ENCODE measurements around the gene COPRS.
"Not testable (repeated sequence)": the region's sequence is repeated elsewhere in the genome, so short reads cannot be mapped to it uniquely, and the experiment has no call there.

The COPRS gene

GRCh38 chr17:31809876-31810275 is 49.2 kb downstream of the COPRS start:
- peaks cover 10% of the 10 kb centered on the region for H3K4me1 Mint-ChIP-seq (ENCODE audit: low read depth)
- H3K36me3 Mint-ChIP-seq (ENCODE audit: low read depth); H3K9me3 Mint-ChIP-seq; H3K4me3 Mint-ChIP-seq; H3K27me3 Mint-ChIP-seq; intact Hi-C loops (cut with micrococcal nuclease); H3K27ac Mint-ChIP-seq: not testable (repeated sequence)

DNA sequence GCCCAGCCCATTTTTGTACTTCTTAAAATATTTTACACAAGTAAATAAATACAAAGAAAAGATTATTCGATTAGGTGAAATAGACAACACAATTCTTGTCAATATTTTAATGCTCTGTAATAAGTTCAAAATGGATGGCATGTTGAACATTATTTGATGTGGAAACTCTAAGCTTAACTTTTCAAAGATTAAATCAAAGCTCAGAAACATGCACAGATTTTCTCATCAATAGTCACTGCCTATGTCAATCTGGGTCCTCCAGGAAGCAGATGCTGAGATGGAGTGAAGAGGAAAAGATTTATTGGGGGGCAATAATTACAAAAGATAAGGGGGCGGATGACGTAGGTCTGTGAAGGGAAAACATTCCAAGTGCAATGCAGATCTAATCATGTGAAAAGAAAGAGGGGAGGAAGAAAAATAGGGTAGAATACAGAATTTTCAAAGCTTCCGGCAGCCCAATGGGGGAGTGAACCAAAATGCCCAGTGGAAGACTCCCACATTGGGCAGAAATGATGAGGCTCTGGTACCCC is 50.5 kb downstream of the COPRS start:
- H3K27me3 Mint-ChIP-seq: peaks cover 3% of the 10 kb centered on the region
- peaks cover 10% of the 10 kb centered on the region for H3K4me1 Mint-ChIP-seq (ENCODE audit: low read depth)
- no peak overlapping the region for H3K4me3 Mint-ChIP-seq
- H3K27ac Mint-ChIP-seq: no peak overlapping the region
- H3K36me3 Mint-ChIP-seq (ENCODE audit: low read depth): no peaks in the 10 kb centered on the region
- intact Hi-C loops (cut with micrococcal nuclease): no loop called here
- H3K9me3 Mint-ChIP-seq: peaks cover 8% of the 10 kb centered on the region

DNA sequence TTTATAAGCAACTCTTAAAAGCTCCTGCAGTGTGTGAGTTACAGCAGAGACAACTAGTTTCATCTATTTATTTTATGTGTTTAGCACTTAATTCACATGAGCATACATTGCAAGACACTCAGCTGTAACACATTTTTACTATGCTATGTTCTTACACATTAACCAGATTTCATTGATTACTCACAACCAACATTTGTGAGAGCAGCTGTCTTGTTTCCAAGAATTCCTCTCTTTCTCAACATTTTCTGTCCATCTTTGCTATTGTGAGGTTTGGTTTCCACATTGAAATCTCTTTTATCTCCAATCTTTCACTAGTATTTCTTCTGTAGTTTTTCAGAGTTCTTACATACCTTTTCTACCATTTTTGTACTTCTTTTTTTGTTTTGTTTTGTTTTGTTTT is 51.2 kb downstream of the COPRS start:
- Mint-ChIP-seq H3K4me1 (ENCODE audit: low read depth) (peaks cover 11% of the 10 kb centered on the region), H3K9me3 (peaks cover 8% of the 10 kb centered on the region), H3K4me3 (no peak overlapping the region), H3K27me3 (peaks cover 3% of the 10 kb centered on the region), H3K27ac (no peak overlapping the region), H3K36me3 (ENCODE audit: low read depth) (no peaks in the 10 kb centered on the region)
- intact Hi-C loops (cut with micrococcal nuclease): no loop called here

GRCh38 chr17:31806921-31807320 is 52.1 kb downstream of the COPRS start:
- Mint-ChIP-seq H3K27ac (no peak overlapping the region), H3K4me3 (no peak overlapping the region), H3K36me3 (ENCODE audit: low read depth) (no peaks in the 10 kb centered on the region), H3K4me1 (ENCODE audit: low read depth) (peaks cover 20% of the 10 kb centered on the region), H3K9me3 (peaks cover 8% of the 10 kb centered on the region), H3K27me3 (peaks cover 3% of the 10 kb centered on the region)
- intact Hi-C loops (cut with micrococcal nuclease): no loop called here

- Mint-ChIP-seq H3K4me3 (no peak overlapping the region), H3K27me3 (peaks cover 2% of the 10 kb centered on the region), H3K9me3 (no peaks in the 10 kb centered on the region), H3K36me3 (ENCODE audit: low read depth) (no peaks in the 10 kb centered on the region), H3K27ac (peak overlapping the region; percentile 63), H3K4me1 (ENCODE audit: low read depth) (peaks cover 12% of the 10 kb centered on the region)
- intact Hi-C loops (cut with micrococcal nuclease): no loop called here
Measured at GRCh38 chr17:31803494-31804213, 55.4 kb downstream of the COPRS start.

GRCh38 chr17:31802502-31802901 is 56.5 kb downstream of the COPRS start:
- no peak overlapping the region for H3K4me3 Mint-ChIP-seq
- no peaks in the 10 kb centered on the region for H3K27me3 Mint-ChIP-seq
- H3K4me1 Mint-ChIP-seq (ENCODE audit: low read depth): peaks cover 12% of the 10 kb centered on the region
- peak overlapping the region; percentile 63 for H3K27ac Mint-ChIP-seq
- intact Hi-C loops (cut with micrococcal nuclease): no loop called here
- H3K36me3 Mint-ChIP-seq (ENCODE audit: low read depth): no peaks in the 10 kb centered on the region
- no peaks in the 10 kb centered on the region for H3K9me3 Mint-ChIP-seq
